NCI-H1048 (cell line): ENCODE data around the gene TMEM88.
A peak's percentile ranks its signal among the peaks of the same experiment; 100 is the strongest.

ENCODE experiments used
- DNase-seq: peaks from one replicate; lab custom pipeline; 2025; lab: John Stamatoyannopoulos, UW

The TMEM88 gene

DNA sequence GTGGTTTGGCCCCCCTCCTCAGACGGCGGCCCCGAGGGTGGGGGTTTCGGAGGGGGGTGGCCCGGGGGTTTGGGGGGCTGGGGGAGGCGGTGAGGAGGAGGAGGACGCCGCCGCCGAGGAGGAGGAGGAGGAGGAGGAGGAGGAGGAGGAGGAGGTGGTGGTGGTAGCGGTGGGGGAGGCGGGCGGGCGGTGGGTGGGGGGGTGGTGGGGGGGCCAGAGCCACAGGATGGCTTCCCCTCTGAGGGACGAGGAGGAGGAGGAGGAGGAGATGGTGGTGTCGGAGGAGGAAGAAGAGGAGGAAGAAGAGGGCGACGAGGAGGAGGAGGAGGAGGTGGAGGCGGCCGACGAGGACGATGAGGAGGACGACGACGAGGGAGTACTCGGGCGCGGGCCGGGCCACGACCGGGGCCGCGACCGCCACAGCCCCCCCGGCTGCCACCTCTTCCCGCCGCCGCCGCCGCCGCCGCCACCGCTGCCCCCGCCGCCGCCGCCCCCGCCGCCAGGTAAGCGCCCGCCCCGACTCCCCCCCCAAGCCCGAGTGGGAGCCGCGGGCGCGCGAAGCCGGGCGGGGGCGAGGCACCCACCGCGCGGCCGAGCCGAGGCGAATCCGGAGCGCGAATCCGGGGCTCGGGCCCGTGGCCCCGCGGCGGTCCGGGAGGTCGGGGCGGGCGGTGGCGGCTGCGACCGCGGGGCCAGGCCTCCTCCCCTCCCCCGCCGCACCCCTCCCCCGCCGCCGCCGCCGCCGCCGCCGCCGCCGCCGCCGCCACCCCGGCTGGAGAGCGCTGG lies 29.9 kb downstream of the TMEM88 start:
- DNase-seq, result no peak

DNA sequence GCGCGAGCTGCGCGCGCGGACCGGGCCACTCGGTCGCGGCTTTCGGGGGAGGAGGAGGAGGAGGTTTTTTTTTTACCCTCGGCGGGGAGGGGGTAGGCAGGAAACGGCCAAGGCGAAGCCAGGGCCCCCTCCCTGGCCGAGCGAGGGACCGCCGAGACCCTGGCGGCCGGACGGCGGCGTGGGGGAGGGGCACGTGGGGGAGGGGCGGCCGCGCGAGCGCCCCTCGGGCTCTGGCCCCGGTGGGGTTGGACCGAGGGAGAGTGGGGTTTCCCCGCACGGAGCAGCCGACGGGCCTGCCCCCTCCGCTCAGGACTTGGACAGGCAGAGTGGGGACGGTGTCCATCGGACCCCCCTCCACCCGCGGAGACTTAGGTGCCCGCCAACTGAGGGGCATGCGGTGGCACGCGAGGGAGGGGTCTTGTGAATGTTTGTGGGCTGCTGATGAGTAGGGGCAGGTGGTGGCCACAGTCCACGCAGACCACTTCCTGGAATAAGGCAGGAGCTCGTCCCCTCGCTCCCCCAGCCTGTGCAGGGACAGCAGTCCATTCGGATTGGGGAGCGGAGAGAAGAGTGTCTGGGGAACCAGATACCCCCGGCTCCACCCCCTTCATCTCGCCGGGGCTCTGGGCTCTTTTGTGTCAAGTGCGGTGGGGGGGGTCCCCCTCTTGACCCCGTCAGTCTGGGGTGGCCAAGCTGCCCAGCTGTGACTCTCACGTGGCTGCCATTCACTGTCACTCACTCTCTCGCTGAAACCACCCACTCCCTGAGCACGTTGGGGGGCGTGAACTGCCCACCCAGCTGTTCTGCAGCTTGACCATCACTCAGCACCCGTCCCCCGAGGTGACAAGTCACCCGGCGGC lies 30.7 kb downstream of the TMEM88 start:
- DNase-seq, result no peak

DNA sequence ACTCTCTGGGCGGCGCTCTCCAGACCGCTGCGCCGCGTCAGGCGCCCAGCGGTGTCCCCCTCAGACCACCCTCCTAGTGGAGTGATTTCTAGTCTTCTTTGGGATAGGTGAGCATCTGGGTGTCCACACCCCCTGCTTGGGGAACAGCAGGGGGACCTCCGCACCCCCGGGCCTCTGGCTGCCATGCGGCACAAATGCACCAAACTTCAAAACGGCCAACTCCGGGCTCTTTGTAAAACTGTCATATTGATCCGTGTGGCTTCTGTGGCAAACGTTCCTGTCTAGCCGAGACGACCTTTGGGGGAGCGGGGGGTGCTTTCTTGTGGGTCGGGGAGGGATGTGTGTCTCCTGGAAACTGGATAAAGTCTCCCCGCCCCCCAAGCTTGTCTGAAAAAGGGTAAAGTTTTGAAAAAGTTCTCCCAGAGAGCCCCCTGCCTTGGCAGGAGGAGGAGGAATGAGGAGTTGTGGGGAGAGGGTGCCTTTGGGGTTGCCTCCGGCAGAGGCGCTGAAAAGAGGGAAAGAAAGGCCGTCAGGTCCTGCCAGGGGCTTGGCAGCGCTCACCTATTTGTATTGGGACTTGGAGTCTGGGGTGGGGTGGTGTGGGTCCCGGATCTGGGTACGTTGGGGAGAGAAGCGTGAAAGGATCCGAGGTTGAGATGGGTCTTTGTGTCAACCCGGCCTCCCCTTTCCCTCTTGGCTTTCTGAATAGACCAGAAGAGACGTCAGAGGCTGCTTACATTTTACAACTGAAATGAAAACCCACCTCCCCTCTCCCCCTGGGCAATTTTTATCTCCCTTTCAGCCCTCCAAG lies 31.6 kb downstream of the TMEM88 start:
- DNase-seq, result no peak

DNA sequence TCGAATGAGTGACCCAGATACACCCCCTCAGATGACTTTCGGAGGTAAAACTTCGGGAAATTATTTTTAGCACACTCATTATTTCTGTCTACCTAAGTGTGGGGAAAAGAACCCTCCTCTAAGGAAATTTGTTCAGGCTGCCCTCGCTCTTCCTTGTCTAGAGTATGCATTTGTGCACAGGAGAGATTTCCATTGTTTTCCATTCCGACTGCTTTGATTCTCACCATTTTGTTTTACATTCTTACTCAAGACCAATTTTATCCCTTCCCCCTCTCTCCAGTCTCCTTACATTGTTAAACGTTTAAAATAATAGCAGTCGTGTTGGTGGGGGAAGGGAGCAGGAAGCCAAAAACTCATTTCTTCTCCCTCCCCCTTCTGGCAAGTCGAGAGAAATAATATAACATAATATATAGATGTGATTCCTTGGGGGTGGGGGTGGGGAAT lies 32.2 kb downstream of the TMEM88 start:
- DNase-seq, result peak; percentile 65

DNA sequence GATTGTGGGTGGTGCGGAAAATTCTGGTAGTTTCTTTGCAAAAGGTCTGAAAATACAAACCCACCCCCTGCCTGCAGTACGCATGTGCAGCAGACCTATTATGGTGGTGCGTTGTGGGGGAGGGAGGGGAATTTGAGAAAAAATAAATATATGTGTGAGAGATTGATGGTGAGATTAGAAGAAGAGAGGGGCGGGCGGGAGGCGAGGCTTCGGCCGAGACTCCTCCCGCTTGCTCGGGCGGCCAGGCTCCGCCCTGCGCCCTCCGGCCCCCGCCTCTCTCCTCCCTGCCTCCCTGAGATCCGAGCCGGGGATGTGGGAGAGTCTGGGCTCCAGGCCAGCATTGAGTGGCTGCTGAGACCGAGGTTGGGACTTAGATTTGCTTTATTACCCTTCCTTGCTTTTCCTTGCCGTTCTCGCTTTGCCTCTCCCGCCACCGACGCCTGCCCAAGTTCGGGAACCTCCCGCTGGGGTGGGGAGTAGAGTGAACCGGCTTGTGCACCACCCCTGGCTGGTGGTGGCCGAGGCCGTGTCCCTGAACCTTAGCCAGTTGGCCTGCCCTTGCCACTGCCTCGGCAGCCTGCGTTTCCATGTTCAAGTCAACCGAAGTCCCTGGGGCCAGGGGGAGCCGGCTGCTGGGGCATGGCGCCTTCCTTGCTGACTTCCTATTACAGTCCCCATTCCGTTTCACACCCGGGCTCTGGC lies 32.8 kb downstream of the TMEM88 start:
- peak; percentile 85 for DNase-seq

DNA sequence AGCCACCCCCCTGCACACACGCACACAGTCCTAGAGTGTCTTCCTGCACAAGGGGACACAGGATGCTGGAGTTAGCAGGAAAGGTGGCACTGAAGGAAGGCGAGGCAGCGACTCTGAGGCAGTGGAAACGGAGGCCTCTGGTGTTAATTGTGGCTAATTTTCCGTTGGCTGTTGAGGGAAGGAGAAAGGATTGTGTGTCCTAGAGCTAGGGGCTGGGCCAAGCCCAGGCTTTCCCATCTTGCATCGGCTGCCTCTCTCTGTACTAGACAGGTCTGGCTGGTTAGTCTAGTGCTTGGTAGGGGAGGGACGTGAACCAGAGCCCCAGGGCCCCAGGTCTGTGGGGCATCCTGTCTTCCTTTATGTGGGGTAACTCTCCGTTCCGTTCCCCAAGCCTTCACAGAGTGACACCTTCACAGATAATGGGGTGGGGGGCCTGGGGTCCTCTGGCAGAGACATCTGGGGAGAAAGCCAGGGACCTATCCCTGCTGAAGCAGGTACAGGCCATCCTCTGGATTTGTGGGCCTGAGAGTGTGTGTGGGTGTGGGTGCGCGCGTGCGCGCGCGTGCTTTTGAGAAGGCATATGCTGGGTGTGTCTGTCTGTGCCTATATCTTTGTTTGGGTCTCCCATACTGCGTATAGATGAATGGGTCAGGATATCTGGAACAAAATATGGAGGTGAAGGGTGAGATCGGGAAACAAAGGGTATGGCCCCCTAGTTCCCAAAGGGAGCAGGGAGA lies 33.5 kb downstream of the TMEM88 start, which contains the start of gene CHD3:
Gene CHD3, plus strand, starts transcription at position 606 of the 737 bp plus-strand sequence. CDS start 212 bp downstream, outside the sequence.
- DNase-seq, result no peak

DNA sequence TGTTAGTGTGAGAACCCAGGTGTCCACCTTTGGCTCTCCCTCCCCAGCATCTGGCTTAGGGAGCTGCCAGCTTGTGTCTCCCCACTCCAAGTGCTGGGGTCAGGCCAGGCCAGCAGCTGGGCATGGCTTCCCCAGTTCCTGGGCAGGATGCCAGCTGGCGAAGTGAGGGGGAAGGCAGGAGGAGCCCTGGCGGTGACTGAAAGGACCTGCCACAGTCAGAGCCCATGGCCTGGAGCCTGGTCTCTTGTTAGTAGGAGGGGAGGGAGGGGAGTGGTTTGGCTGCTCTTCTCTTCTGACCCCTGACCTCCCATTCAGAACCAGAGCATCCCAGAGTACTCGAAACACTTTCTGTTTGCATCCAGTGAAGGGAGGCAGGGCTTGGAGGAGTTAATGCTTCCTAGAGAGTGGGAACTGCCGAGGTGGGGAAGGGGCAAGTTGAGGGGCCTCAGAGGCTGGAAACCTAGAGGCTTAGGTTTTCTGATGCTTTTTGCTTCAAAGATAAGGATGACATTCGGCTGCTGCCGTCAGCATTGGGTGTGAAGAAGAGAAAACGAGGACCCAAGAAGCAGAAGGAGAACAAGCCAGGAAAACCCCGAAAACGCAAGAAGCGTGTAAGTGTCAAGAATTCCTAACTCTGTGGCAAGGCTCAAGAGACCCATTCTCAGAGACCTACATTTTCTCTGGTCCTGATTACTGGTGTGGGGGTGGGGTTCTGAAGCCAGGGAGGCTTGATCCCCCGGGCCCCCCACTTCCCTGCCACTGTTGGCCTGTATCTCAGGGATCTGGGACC lies 34.5 kb downstream of the TMEM88 start:
- no peak for DNase-seq

DNA sequence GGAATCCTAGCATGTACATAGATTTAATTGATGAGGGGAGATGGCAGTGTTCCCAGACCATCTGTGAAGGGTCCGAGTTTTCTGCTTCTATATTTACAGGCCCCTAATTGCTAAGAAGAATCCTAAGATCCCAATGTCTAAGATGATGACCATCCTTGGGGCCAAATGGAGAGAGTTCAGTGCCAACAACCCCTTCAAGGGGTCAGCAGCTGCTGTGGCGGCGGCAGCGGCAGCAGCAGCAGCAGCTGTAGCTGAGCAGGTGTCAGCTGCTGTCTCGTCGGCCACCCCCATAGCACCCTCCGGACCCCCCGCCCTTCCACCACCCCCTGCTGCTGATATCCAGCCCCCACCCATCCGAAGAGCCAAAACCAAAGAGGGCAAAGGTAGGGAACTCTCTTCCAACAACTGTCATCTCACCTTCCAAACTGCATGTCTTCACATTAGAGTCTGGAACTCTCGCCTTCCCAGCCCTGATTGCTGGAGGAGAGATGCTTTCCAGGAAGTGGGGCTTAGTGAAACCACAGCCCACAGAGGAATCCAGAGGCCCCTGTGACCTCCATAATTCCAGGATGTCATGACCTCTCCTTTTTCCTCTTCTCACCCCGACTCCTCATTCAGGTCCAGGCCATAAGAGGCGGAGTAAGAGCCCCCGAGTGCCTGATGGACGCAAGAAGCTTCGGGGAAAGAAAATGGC lies 38.5 kb downstream of the TMEM88 start:
- DNase-seq, result no peak

DNA sequence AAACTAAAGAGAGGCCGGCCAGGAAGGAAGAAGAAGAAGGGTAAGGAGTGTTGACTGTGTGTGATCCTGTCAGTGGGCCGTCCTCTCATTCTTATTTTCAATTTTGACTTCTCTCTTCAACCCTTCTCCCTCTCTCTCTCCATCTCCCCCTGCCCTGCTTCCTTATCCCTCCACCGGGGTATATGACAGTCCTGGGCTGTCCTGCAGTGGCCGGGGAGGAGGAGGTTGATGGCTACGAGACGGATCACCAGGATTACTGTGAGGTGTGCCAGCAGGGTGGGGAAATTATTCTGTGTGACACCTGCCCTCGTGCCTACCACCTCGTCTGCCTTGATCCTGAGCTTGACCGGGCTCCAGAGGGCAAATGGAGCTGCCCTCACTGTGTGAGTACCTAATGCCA lies 39.4 kb downstream of the TMEM88 start:
- DNase-seq, result no peak

DNA sequence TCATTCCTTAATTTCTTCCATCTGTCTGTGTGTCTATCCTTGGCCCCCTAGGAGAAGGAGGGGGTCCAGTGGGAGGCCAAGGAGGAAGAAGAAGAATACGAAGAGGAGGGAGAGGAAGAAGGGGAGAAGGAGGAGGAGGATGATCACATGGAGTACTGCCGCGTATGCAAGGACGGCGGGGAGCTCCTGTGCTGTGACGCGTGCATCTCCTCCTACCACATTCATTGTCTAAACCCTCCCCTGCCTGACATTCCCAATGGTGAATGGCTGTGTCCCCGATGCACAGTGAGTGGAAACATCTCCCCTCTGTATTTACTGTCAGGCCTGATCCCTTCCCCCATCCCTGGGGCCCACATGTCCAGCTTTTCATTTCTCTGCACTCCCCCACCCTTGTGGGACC lies 40.0 kb downstream of the TMEM88 start:
- no peak for DNase-seq

DNA sequence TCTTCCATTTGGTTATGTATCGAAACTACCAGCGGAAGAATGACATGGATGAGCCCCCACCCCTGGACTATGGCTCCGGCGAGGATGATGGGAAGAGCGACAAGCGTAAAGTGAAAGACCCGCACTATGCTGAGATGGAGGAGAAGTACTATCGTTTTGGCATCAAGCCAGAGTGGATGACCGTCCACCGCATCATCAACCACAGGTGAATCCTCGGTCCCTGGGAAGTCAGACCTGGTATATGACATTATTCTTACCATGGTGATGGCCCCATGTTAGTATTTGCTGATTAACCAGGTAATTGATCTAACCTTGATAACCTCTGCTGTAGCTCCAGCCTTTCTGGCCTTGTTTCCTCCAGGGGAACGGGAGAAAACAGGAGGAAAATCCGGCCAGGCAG lies 42.2 kb downstream of the TMEM88 start:
- DNase-seq, result no peak

DNA sequence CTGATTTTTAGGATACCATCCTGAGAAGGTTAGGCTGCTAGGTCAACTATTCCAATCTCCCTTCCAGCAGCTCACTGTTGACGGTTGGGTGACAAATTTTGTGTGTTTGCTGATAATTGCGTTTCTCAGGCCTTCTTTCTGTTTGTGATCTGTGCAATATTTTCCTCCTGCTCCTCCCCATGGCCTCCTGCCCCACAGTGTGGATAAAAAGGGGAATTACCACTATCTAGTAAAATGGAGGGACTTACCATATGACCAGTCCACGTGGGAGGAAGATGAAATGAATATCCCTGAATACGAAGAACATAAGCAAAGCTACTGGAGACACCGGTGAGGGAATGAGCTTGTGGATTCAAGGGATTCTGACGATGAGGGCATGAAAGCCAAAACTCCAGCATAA lies 42.9 kb downstream of the TMEM88 start:
- no peak for DNase-seq

DNA sequence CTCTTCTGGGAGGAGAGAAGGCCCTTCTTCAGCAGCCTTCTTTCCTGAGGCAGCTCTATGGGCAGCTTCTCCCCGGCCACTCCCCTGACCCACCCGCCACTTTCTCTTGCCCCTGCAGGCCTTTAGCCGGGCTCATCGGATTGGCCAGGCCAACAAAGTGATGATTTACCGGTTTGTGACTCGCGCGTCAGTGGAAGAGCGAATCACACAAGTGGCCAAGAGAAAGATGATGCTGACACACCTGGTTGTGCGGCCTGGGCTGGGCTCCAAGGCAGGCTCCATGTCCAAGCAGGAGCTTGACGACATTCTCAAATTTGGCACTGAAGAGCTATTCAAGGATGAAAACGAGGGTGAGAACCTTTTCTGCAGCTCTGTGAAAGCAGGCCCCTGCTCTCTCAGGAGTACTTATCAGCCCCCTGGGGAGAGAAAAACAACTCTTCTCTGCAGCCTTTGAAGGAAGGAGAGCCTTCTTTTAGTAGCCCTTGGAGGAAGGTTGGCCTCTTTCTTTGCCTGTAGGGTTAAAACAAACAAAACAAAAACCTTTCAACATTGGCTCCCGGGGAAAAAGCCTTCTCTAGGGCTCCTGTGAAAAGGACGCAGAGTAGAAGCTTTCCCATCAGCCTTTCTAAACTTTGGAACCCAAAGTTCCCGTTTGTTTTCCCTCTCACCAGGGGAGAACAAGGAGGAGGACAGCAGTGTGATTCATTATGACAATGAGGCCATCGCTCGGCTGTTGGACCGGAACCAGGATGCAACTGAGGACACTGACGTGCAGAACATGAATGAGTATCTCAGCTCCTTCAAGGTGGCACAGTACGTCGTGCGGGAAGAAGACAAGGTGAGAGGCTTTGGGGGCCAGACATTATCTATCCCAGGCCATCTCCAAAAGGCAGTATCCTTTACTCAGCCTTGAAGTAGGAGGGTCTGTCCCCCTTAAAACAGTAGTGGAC lies 48.6 kb downstream of the TMEM88 start:
- DNase-seq, result no peak
